Stimulated activated memory B cell treated with anti-CD40 and anti-IgM and Interleukin-4, amounts not matched to agents 10 μg/mL and 1 μg/mL and 100 μg/mL, for 72 hours (primary cell): Measurements from ENCODE around the gene CST4.

ENCODE experiments used
- ATAC-seq: fragments of 150-1000 bp; cut with Tn5 transposase; 2 replicates; pipeline ENCODE4 v1.10.0; 2021
- H3K27ac Mint-ChIP-seq: one replicate; pipeline ENCODE4 v1.8.0; 2022; ENCODE audit warnings: mild to moderate bottlenecking, mixed read lengths
- H3K27me3 Mint-ChIP-seq: one replicate; pipeline ENCODE4 v1.8.0; 2022; ENCODE audit warnings: mixed read lengths
- H3K36me3 Mint-ChIP-seq: one replicate; pipeline ENCODE4 v1.8.0; 2022; ENCODE audit warnings: mixed read lengths
- H3K4me1 Mint-ChIP-seq: one replicate; pipeline ENCODE4 v1.8.0; 2022; ENCODE audit warnings: mixed read lengths
- H3K4me3 Mint-ChIP-seq: one replicate; pipeline ENCODE4 v1.8.0; 2022; ENCODE audit warnings: mild to moderate bottlenecking, moderate library complexity, mixed read lengths
- H3K9me3 Mint-ChIP-seq: one replicate; pipeline ENCODE4 v1.8.0; 2022; ENCODE audit warnings: mixed read lengths

CST4 gene

GRCh38 chr20:23658989-23659609 lies 29.7 kb downstream of the CST4 start:
- H3K4me1 Mint-ChIP-seq = no peaks in the 10 kb centered on the region
- no peak overlapping the region for H3K4me3 Mint-ChIP-seq
- H3K27me3 Mint-ChIP-seq = no peaks in the 10 kb centered on the region
- no peaks in the 10 kb centered on the region for H3K36me3 Mint-ChIP-seq
- no peak overlapping the region for H3K27ac Mint-ChIP-seq
- no peak for ATAC-seq
- peaks cover 4% of the 10 kb centered on the region for H3K9me3 Mint-ChIP-seq

- no peak for ATAC-seq
- Mint-ChIP-seq H3K27me3 (peaks cover 7% of the 10 kb centered on the region), H3K4me1 (no peaks in the 10 kb centered on the region), H3K36me3 (no peaks in the 10 kb centered on the region), H3K9me3 (peaks cover 4% of the 10 kb centered on the region), H3K27ac (no peak overlapping the region), H3K4me3 (no peak overlapping the region)
Observed at GRCh38 chr20:23658336-23658735, 30.5 kb downstream of the CST4 start.

GRCh38 chr20:23657202-23657601 lies 31.6 kb downstream of the CST4 start:
- Mint-ChIP-seq H3K36me3 (no peaks in the 10 kb centered on the region), H3K27ac (no peak overlapping the region), H3K4me3 (no peak overlapping the region), H3K4me1 (no peaks in the 10 kb centered on the region), H3K27me3 (peaks cover 11% of the 10 kb centered on the region), H3K9me3 (peaks cover 4% of the 10 kb centered on the region)
- no peak for ATAC-seq

- peaks cover 11% of the 10 kb centered on the region for H3K27me3 Mint-ChIP-seq
- no peaks in the 10 kb centered on the region for H3K4me1 Mint-ChIP-seq
- H3K9me3 Mint-ChIP-seq = peaks cover 4% of the 10 kb centered on the region
- ATAC-seq = no peak
- H3K4me3 Mint-ChIP-seq = no peak overlapping the region
- H3K27ac Mint-ChIP-seq = no peak overlapping the region
- H3K36me3 Mint-ChIP-seq = no peaks in the 10 kb centered on the region
Observed at GRCh38 chr20:23656372-23656771, 32.5 kb downstream of the CST4 start.

- H3K4me3 Mint-ChIP-seq = no peak overlapping the region
- no peaks in the 10 kb centered on the region for H3K4me1 Mint-ChIP-seq
- peaks cover 4% of the 10 kb centered on the region for H3K9me3 Mint-ChIP-seq
- H3K27ac Mint-ChIP-seq = no peak overlapping the region
- no peaks in the 10 kb centered on the region for H3K36me3 Mint-ChIP-seq
- H3K27me3 Mint-ChIP-seq = peaks cover 11% of the 10 kb centered on the region
- no peak for ATAC-seq
Observed at GRCh38 chr20:23655491-23656211, 33.2 kb downstream of the CST4 start.

GRCh38 chr20:23654717-23655116 lies 34.1 kb downstream of the CST4 start:
- Mint-ChIP-seq H3K9me3 (peaks cover under 1% of the 10 kb centered on the region), H3K27ac (no peak overlapping the region), H3K27me3 (peaks cover 11% of the 10 kb centered on the region), H3K36me3 (no peaks in the 10 kb centered on the region), H3K4me3 (no peak overlapping the region), H3K4me1 (no peaks in the 10 kb centered on the region)
- ATAC-seq = no peak

GRCh38 chr20:23654000-23654399 lies 34.8 kb downstream of the CST4 start:
- no peak for ATAC-seq
- H3K4me3 Mint-ChIP-seq = no peak overlapping the region

GRCh38 chr20:23653400-23653938 lies 35.4 kb downstream of the CST4 start:
- Mint-ChIP-seq H3K9me3 (no peaks in the 10 kb centered on the region), H3K27ac (no peak overlapping the region), H3K4me1 (no peaks in the 10 kb centered on the region), H3K36me3 (no peaks in the 10 kb centered on the region), H3K4me3 (no peak overlapping the region), H3K27me3 (peaks cover 11% of the 10 kb centered on the region)
- ATAC-seq = no peak

More at GRCh38 chr20:23654000-23654399, 34.8 kb downstream of the CST4 start:
- Mint-ChIP-seq H3K27me3 (peaks cover 11% of the 10 kb centered on the region), H3K27ac (no peak overlapping the region), H3K9me3 (no peaks in the 10 kb centered on the region), H3K36me3 (no peaks in the 10 kb centered on the region), H3K4me1 (no peaks in the 10 kb centered on the region)

GRCh38 chr20:23652926-23653325 lies 35.9 kb downstream of the CST4 start:
- no peaks in the 10 kb centered on the region for H3K9me3 Mint-ChIP-seq
- H3K27me3 Mint-ChIP-seq = peaks cover 11% of the 10 kb centered on the region
- no peak for ATAC-seq
- no peaks in the 10 kb centered on the region for H3K36me3 Mint-ChIP-seq
- H3K27ac Mint-ChIP-seq = no peak overlapping the region
- no peaks in the 10 kb centered on the region for H3K4me1 Mint-ChIP-seq
- H3K4me3 Mint-ChIP-seq = no peak overlapping the region

- no peak for ATAC-seq
- no peak overlapping the region for H3K27ac Mint-ChIP-seq
- peaks cover 11% of the 10 kb centered on the region for H3K27me3 Mint-ChIP-seq
- H3K9me3 Mint-ChIP-seq = no peaks in the 10 kb centered on the region
- no peak overlapping the region for H3K4me3 Mint-ChIP-seq
- no peaks in the 10 kb centered on the region for H3K36me3 Mint-ChIP-seq
- no peaks in the 10 kb centered on the region for H3K4me1 Mint-ChIP-seq
Observed at GRCh38 chr20:23652371-23652770, 36.5 kb downstream of the CST4 start.

- Mint-ChIP-seq H3K4me1 (no peaks in the 10 kb centered on the region), H3K27ac (no peak overlapping the region), H3K4me3 (no peak overlapping the region), H3K9me3 (no peaks in the 10 kb centered on the region), H3K27me3 (peaks cover 15% of the 10 kb centered on the region), H3K36me3 (no peaks in the 10 kb centered on the region)
- ATAC-seq = no peak
Observed at GRCh38 chr20:23651117-23651516, 37.7 kb downstream of the CST4 start.

GRCh38 chr20:23649830-23650417 lies 38.9 kb downstream of the CST4 start:
- H3K9me3 Mint-ChIP-seq = no peaks in the 10 kb centered on the region
- ATAC-seq = no peak
- no peak overlapping the region for H3K27ac Mint-ChIP-seq
- no peaks in the 10 kb centered on the region for H3K4me1 Mint-ChIP-seq
- H3K27me3 Mint-ChIP-seq = peaks cover 23% of the 10 kb centered on the region
- H3K36me3 Mint-ChIP-seq = no peaks in the 10 kb centered on the region
- H3K4me3 Mint-ChIP-seq = no peak overlapping the region

- Mint-ChIP-seq H3K4me1 (no peaks in the 10 kb centered on the region), H3K36me3 (no peaks in the 10 kb centered on the region), H3K27me3 (peaks cover 23% of the 10 kb centered on the region), H3K27ac (no peak overlapping the region), H3K9me3 (no peaks in the 10 kb centered on the region), H3K4me3 (no peak overlapping the region)
- ATAC-seq = no peak
Observed at GRCh38 chr20:23649242-23649641, 39.6 kb downstream of the CST4 start.

- no peak for ATAC-seq
- Mint-ChIP-seq H3K4me1 (peaks cover 6% of the 10 kb centered on the region), H3K27ac (no peak overlapping the region), H3K9me3 (no peaks in the 10 kb centered on the region), H3K27me3 (peaks cover 12% of the 10 kb centered on the region), H3K36me3 (no peaks in the 10 kb centered on the region), H3K4me3 (no peak overlapping the region)
Observed at GRCh38 chr20:23647346-23647745, 41.5 kb downstream of the CST4 start.

GRCh38 chr20:23646106-23646873 lies 42.5 kb downstream of the CST4 start:
- Mint-ChIP-seq H3K36me3 (no peaks in the 10 kb centered on the region), H3K4me1 (peaks cover 6% of the 10 kb centered on the region), H3K4me3 (no peak overlapping the region), H3K9me3 (no peaks in the 10 kb centered on the region), H3K27me3 (peaks cover 12% of the 10 kb centered on the region), H3K27ac (no peak overlapping the region)
- ATAC-seq = no peak
